Right atrium auricular region (tissue), 2 donors: ENCODE data around the gene DUSP3. TPM values are rescaled to one million over a fixed set of nuclear protein-coding genes. Genes with fewer than 3 reads are reported as not detected.
"Not testable (repeated sequence)": the region's sequence is repeated elsewhere in the genome, so short reads cannot be mapped to it uniquely, and the experiment has no call there.

Source experiments
- DNase-seq: peaks from one replicate; pipeline ENCODE4 v3.0.0-alpha.2; 2019; ENCODE audit warnings: low spot score
- H3K27ac ChIP-seq, 2 donors: fragments of 200-600 bp; sonication (generic); 1 replicate in 1 of 2; 2 replicates in 1 of 2; pipeline ENCODE4 v1.5.1; 2016 to 2019
- H3K27me3 ChIP-seq, 2 donors: fragments of 200-600 bp; sonication (generic); one replicate each; pipeline versions ENCODE4 v1.5.1 to v1.6.0; 2017 to 2019
- H3K36me3 ChIP-seq: fragments of 200-600 bp; sonication (generic); one replicate; pipeline ENCODE4 v1.5.1; 2016
- H3K4me1 ChIP-seq, 2 donors: fragments of 200-600 bp; sonication (generic); one replicate each; pipeline versions ENCODE4 v1.5.1 to v1.6.0; 2017 to 2019
- H3K4me3 ChIP-seq, 2 donors: fragments of 200-600 bp; sonication (generic); 1 replicate in 1 of 2; 2 replicates in 1 of 2; pipeline ENCODE4 v1.5.1; 2017 to 2019; ENCODE audit warnings: mild to moderate bottlenecking in 1 of 2, moderate library complexity in 1 of 2
- H3K9me3 ChIP-seq, 2 donors: fragments of 200-600 bp; sonication (generic); one replicate each; pipeline ENCODE4 v1.5.1; 2019
- total RNA-seq, 2 donors: library from RNA; depleted of rRNA; stranded (reverse); fragments of >200 nt; gene quantifications; one replicate each; pipeline ENCODE4 v1.1.0, GENCODE V29; 2016
- TF ChIP-seq, protein P1 (sequence below), 2 donors: fragments of 200-600 bp; sonication (generic); IDR thresholded peaks; one replicate each; pipeline ENCODE4 v1.5.1; 2019; ENCODE audit warnings: antibody characterized with exemption in 2 of 2

Gene DUSP3
- total RNA-seq, 2 donors from 2014 or later = 151 to 175 TPM

DNA sequence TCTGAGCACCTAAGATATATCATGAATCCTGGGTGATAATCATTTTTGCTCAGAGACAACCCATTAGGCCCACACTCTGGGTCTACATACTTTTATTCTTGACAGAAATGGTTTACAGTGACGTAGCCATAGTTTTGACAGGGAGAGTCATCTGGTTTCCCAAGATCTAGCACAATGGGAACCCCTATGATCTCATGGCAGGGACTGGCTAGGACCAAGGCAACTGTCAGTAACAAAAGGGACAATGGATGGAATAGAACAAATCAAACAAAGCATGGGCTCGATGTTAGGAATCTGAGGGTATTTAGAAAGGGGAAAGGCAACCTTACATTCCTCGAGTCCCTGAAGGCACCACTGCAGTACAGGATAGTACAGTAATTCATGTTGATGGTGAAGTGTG is 22.0 kb upstream of the DUSP3 start:
- H3K9me3 ChIP-seq = no peaks in the 10 kb centered on the region
- DNase-seq = no peak
- TF ChIP-seq, protein P1, sequence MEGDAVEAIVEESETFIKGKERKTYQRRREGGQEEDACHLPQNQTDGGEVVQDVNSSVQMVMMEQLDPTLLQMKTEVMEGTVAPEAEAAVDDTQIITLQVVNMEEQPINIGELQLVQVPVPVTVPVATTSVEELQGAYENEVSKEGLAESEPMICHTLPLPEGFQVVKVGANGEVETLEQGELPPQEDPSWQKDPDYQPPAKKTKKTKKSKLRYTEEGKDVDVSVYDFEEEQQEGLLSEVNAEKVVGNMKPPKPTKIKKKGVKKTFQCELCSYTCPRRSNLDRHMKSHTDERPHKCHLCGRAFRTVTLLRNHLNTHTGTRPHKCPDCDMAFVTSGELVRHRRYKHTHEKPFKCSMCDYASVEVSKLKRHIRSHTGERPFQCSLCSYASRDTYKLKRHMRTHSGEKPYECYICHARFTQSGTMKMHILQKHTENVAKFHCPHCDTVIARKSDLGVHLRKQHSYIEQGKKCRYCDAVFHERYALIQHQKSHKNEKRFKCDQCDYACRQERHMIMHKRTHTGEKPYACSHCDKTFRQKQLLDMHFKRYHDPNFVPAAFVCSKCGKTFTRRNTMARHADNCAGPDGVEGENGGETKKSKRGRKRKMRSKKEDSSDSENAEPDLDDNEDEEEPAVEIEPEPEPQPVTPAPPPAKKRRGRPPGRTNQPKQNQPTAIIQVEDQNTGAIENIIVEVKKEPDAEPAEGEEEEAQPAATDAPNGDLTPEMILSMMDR (IDR thresholded peaks at IDR 0.05) = no peak
- H3K4me1 ChIP-seq = no peaks in the 10 kb centered on the region
- no peak overlapping the region for H3K4me3 ChIP-seq
- no peaks in the 10 kb centered on the region for H3K27me3 ChIP-seq
- H3K27ac ChIP-seq = no peak overlapping the region
- peaks cover 53% of the 10 kb centered on the region for H3K36me3 ChIP-seq

DNA sequence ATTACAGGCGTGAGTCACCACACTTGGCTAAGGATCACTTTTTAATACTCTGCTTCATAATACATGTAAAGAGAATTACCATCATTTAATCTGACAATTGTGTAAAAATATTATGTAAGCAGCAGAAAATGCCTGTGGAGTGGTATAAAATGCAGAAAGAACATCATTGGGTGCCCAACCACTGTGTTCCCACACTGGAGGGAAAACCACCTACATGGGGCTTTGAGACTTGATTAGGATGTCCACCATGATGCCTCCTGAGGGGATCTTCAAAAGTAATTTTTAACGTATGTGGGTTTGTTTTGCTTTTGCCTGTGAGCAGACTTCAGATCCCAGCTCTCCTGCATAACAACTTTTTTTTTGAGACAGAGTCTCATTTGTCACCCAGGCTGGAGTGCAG is 20.3 kb upstream of the DUSP3 start:
- no peaks in the 10 kb centered on the region for H3K9me3 ChIP-seq
- no peak overlapping the region for H3K4me3 ChIP-seq
- no peaks in the 10 kb centered on the region for H3K4me1 ChIP-seq
- peaks cover 39% of the 10 kb centered on the region for H3K36me3 ChIP-seq
- DNase-seq = no peak
- no peak overlapping the region for H3K27ac ChIP-seq
- H3K27me3 ChIP-seq = no peaks in the 10 kb centered on the region
- TF ChIP-seq, protein P1 (IDR thresholded peaks at IDR 0.05) = no peak

- not testable (repeated sequence) for H3K27me3 ChIP-seq, H3K27ac ChIP-seq, DNase-seq, H3K4me3 ChIP-seq, H3K4me1 ChIP-seq, H3K9me3 ChIP-seq
- peaks cover 29% of the 10 kb centered on the region for H3K36me3 ChIP-seq
Observed at GRCh38 chr17:43798024-43798423, 19.2 kb upstream of the DUSP3 start.

DNA sequence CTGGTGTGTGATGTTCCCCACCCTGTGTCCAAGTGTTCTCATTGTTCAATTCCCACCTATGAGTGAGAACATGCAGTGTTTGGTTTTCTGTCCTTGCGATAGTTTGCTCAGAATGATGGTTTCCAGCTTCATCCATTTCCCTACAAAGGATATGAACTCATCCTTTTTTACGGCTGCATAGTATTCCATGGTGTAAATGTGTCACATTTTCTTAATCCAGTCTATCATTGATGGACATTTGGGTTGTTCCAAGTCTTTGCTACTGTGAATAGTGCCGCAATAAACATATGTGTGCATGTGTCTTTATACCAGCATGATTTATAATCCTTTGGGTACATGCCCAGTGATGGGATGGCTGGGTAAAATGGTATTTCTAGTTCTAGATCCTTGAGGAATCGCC is 13.9 kb upstream of the DUSP3 start:
- H3K4me3 ChIP-seq, H3K4me1 ChIP-seq, H3K36me3 ChIP-seq, H3K27me3 ChIP-seq, H3K27ac ChIP-seq, DNase-seq, H3K9me3 ChIP-seq: not testable (repeated sequence)

GRCh38 chr17:43791589-43791988 is 12.8 kb upstream of the DUSP3 start:
- Histone ChIP-seq H3K36me3 (no peaks in the 10 kb centered on the region), H3K9me3 (no peaks in the 10 kb centered on the region), H3K4me3 (no peak overlapping the region), H3K4me1 (no peaks in the 10 kb centered on the region), H3K27me3 (no peaks in the 10 kb centered on the region), H3K27ac (no peak overlapping the region)
- DNase-seq = no peak
- TF ChIP-seq, protein P1 (IDR thresholded peaks at IDR 0.05) = no peak

GRCh38 chr17:43790311-43790940 is 11.6 kb upstream of the DUSP3 start:
- H3K4me1 ChIP-seq = no peaks in the 10 kb centered on the region
- no peak for DNase-seq
- H3K4me3 ChIP-seq = no peak overlapping the region
- H3K27ac ChIP-seq = no peak overlapping the region
- no peaks in the 10 kb centered on the region for H3K27me3 ChIP-seq
- TF ChIP-seq, protein P1 (IDR thresholded peaks at IDR 0.05) = no peak
- no peaks in the 10 kb centered on the region for H3K9me3 ChIP-seq
- H3K36me3 ChIP-seq = no peaks in the 10 kb centered on the region

GRCh38 chr17:43789482-43789881 is 10.7 kb upstream of the DUSP3 start:
- H3K27me3 ChIP-seq = no peaks in the 10 kb centered on the region
- no peak overlapping the region for H3K27ac ChIP-seq
- DNase-seq = no peak
- no peaks in the 10 kb centered on the region for H3K36me3 ChIP-seq
- TF ChIP-seq, protein P1 (IDR thresholded peaks at IDR 0.05) = no peak
- no peak overlapping the region for H3K4me3 ChIP-seq
- no peaks in the 10 kb centered on the region for H3K4me1 ChIP-seq
- H3K9me3 ChIP-seq = no peaks in the 10 kb centered on the region
